HFF-Myc (cell line): Measurements from ENCODE around the gene CILP.

Source experiments
- DNase-seq: peaks from one replicate; pipeline ENCODE4 v3.0.0-alpha.2; 2011; ENCODE audit warnings: low read depth; ENCODE audit errors: extremely low read depth
- H3K4me3 ChIP-seq: replicated peaks from 2 replicates; pipeline ENCODE4 v1.5.1; 2011; ENCODE audit warnings: low read depth, mild to moderate bottlenecking, control low read depth, low read length
- CTCF ChIP-seq: IDR thresholded peaks from 2 replicates; pipeline ENCODE4 v1.5.1; 2012; ENCODE audit warnings: mild to moderate bottlenecking, low read depth, low read length, control low read depth; ENCODE audit errors: missing control alignments

CILP gene

GRCh38 chr15:65223996-65224395 lies 12.7 kb upstream of the CILP start:
- H3K4me3 ChIP-seq = no peak overlapping the region
- no peak for DNase-seq
- TF ChIP-seq CTCF = no peak

GRCh38 chr15:65222891-65223290 lies 11.6 kb upstream of the CILP start:
- no peak for TF ChIP-seq CTCF
- H3K4me3 ChIP-seq = no peak overlapping the region
- DNase-seq = no peak

- no peak overlapping the region for H3K4me3 ChIP-seq
- DNase-seq = no peak
- TF ChIP-seq CTCF = no peak
These were observed 10.4 kb upstream of the CILP start for GRCh38 chr15:65221697-65222096.

- no peak for DNase-seq
- no peak for TF ChIP-seq CTCF
- no peak overlapping the region for H3K4me3 ChIP-seq
These were observed 7.9 kb upstream of the CILP start for GRCh38 chr15:65219137-65219536.

- DNase-seq = no peak
- H3K4me3 ChIP-seq = no peak overlapping the region
- TF ChIP-seq CTCF = no peak
These were observed 6.5 kb upstream of the CILP start for GRCh38 chr15:65217526-65218482.

- DNase-seq = no peak
- no peak overlapping the region for H3K4me3 ChIP-seq
- no peak for TF ChIP-seq CTCF
These were observed 4.2 kb upstream of the CILP start for GRCh38 chr15:65215496-65215895.
